ENCODE data around the gene ALDH7A1.
"Not testable (repeated sequence)": the region's sequence is repeated elsewhere in the genome, so short reads cannot be mapped to it uniquely, and the experiment has no call there.

Gene ALDH7A1

GRCh38 chr5:126594748-126595485 is at the start of gene ALDH7A1:
Gene ALDH7A1 (minus strand): TSS chr5:126595219. CDS start chr5:126595198, 21 bp downstream.
- DNase-seq: peak; percentile 58

DNA sequence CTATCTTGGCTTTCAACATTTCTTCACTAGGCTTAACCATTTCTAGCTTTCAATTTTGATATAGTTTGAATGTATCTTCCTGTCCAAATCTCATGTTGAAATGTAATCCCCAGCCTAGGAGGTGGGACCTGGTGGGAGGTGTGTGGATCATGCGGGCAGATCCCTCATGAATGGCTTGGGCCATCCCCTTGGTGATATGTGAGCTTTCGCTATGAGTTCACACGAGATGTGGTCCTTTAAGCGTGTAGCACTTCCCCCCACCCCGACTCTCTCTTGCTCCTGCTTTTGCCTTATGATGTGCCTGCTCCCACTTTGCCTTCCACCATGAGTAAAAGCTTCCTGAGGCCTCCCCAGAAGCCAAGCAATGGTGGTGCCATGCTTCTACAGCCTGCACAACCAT is 46.4 kb upstream of the ALDH7A1 start:
- DNase-seq: no peak

DNA sequence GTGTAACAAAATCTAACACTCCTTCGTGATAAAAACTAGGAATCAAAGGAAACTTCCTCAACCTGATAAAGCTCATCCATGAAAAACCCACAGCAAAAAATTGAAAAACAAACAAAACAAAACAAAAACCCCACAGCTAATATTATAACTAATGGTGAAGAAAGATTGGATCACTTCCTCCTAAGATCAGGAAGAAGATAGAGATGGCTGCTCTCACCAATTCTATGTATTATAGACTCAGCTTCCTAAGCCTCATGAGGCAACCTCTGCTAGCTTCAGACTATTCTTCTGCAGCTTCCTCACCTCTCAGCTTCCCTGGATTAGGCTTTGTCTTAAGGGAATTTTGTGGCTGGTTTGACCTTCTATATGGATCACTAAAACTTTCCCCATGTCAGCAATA is 45.8 kb upstream of the ALDH7A1 start:
- DNase-seq: no peak

- DNase-seq: no peak
Measured at GRCh38 chr5:126636956-126637355, 41.9 kb upstream of the ALDH7A1 start.

DNA sequence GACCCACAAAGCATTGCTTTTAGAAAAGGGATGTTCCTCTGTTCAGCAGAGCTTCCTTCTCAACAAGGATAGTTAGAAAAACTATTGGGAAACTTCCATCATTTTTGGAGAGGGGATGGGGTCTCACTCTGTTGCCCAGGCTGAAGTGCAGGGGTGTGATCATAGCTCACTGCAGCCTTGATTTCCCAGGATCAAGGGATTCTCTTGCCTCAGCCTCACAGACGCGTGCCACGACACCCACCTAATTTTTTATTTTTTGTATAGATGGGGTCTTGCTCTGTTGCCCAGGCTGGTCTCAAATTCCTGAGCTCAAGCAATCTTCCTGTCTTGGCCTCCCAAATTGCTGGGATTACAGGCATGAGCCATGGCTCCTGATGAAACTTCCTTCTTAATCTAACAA is 40.6 kb upstream of the ALDH7A1 start:
- no peak for DNase-seq

DNA sequence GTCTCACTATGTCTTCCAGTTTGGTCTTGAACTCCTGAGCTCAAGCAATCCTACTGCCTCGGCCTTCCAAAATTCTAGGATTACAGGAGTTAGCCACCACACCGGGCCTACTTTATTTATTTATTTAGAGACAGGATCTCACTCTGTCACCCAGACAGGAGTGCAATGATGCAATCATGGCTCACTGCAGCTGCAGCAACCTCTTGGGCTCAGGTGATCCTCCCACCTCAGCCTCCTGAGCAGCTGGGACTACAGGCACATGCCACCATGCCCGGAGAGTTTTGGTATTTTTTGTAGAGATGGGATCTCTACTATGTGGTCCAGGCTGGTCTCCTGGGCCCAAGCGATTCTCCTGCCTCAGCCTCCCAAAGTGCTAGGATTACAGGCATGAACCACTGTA is 38.5 kb upstream of the ALDH7A1 start:
- no peak for DNase-seq

DNA sequence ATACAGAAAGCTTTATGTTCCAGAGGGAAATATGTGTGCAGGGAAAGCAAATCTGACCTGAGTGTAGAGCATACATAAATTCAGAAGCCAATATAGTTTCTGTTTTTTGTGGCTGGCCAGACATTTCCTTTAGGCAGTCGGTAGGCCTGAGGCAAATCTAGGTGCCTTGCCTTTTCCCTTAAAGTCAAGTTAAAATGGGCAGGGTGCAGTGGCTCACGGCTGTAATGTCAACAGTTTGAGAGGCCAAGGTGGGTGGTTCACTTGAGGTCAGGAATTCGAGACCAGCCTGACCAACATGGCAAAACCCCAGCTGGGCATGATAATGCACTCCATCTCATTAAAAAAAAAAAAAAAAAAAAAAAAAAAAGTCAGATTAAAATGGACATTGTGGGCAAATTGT is 36.9 kb upstream of the ALDH7A1 start:
- DNase-seq: no peak

GRCh38 chr5:126628102-126628501 is 33.1 kb upstream of the ALDH7A1 start:
- DNase-seq: no peak

DNA sequence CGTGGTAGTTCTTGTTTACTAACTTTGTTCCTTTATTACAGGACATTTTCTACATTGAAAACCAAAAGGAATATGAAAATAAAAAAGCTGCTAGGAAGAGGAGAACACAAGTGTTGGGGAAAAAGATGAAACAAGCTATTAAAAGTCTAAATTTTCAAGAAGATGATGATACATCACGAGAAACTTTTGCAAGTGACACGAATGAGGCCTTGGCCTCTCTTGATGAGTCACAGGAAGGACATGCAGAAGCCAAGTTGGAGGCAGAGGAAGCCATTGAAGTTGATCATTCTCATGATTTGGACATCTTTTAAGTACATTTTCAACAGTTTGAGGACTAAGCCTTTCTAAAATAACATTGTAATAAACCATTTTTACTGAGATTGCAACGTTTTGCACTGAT is 29.5 kb upstream of the ALDH7A1 start:
- DNase-seq: no peak

DNA sequence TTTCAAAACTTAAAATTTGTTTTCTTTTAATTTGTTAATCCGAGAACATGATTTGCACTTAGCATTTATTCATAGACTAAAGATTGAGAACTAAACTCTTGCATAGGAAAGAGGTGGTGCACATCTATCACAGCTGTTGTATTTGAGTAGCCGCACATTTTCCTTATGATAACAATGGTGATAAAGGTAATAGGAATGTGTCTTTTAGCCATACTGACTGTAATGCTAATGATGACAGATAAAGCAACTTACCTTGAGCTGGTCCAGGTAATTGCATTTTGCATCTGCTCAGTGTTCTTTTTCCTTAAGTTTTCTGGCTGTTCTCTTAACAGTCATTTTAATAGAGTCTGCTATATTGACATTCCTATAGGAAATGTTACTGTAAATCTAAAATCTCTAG is 24.8 kb upstream of the ALDH7A1 start:
- no peak for DNase-seq

- not testable (repeated sequence) for DNase-seq
Measured at GRCh38 chr5:126617603-126618002, 22.6 kb upstream of the ALDH7A1 start.

DNA sequence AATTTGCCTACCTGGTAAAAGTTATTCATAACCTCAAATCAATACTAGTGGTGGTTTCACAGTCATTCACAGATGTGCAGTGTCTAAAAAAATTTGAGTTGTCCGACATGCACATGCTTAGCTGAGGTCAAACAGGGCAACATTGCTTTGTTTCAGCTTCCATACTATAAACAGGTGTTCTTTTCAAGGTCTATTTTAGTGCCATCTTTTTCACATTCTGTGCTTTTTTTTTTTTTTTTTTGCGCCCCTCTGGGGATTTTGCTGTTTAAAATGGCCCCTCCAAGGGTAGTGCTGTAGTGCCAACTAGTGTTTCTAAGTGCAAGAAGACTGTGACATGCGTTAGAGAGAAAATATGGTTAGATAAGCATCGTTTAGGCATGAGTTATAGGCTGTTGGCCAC is 20.3 kb upstream of the ALDH7A1 start:
- no peak for DNase-seq

DNA sequence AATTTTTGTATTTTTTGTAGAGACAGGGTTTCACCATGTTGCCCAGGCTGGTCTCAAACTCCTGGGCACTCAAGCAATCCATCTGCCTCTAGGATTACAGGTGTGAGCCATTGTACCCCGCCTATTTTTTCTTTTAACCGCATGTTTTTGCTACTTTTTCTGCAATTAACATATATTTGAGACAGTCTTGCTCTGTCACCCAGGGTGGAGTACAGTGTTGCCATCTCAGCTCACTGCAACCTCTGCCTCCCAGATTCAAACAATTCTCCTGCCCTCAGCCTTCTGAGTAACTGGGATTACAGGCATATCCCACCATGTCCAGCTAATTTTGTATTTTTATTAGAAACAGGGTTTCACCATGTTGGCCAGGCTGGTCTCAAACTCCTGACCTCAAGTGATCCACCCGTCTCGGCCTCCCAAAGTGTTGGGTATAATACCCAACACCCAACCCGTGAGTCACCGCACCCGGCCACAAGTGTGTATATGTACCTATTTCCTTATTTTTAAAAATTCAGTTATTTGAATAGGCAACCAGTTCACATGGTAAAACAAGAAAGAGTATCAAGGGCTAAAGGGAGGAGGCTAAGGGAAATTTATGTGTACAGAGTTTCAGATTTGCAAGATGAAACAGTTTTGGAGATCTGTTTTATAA is 19.0 kb upstream of the ALDH7A1 start:
- no peak for DNase-seq

- no peak for DNase-seq
Measured at GRCh38 chr5:126610616-126611015, 15.6 kb upstream of the ALDH7A1 start.

- no peak for DNase-seq
Measured at GRCh38 chr5:126610160-126610559, 15.1 kb upstream of the ALDH7A1 start.

GRCh38 chr5:126605525-126605924 is 10.5 kb upstream of the ALDH7A1 start:
- no peak for DNase-seq

DNA sequence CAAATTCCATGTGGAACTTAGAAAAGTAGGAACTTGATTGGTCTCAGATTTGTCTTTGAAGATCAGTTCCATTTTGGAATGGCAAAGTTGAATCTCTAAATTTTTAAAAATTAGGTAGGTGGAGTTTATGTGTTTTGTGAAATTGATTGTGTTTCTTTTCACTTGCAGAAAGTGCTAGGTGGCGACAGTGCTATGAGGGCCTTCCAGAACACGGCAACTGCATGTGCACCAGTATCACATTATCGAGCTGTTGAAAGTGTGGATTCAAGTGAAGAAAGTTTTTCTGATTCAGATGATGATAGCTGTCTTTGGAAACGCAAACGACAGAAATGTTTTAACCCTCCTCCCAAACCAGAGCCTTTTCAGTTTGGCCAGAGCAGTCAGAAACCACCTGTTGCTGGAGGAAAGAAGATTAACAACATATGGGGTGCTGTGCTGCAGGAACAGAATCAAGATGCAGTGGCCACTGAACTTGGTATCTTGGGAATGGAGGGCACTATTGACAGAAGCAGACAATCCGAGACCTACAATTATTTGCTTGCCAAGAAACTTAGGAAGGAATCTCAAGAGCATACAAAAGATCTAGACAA is 8.5 kb upstream of the ALDH7A1 start:
- DNase-seq: no peak

DNA sequence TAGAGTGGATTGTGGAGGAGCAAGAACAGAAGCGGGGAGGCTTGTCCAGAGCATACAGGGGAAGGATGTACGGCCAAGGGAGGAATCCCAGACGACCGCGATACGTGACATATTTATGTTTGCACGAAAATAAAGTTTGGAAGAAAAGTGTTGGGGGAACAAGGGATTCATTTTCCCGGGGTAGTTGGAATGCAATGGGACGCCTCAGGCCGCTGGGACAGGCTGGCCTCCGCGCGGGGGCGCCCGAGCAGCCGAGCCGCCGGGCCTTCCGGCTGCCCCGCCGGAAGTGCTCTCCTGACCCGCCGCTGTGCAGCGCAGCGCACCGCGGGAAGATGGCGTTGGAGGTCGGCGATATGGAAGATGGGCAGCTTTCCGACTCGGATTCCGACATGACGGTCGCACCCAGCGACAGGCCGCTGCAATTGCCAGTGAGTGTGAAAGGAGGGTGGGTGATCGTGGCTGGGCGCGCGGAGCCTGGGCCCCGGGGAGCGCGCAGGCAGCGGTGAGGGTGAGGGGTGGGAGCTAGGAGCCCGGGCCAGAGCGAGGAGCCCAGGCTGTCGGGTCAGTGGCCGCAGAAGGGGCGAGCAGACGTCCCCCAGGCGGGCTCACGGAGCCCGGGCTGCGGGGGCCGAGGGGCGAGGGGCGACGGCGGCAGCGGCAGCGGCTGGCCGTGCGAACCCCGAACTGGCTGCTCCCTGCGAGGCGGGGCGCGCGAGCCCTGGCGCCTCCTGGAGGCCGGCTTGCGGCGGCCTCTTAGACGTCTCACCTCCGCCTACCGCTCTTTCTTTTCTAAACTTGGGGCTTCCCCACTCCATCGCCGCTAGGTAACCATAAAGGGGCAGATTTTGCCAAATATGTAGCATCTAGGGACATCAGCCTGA is 5.9 kb upstream of the ALDH7A1 start, which contains the start of gene PHAX:
Gene PHAX (plus strand): TSS at position 317 of the 881 bp plus-strand sequence. CDS start 16 bp downstream, at position 333.
- DNase-seq: peak; percentile 25

DNA sequence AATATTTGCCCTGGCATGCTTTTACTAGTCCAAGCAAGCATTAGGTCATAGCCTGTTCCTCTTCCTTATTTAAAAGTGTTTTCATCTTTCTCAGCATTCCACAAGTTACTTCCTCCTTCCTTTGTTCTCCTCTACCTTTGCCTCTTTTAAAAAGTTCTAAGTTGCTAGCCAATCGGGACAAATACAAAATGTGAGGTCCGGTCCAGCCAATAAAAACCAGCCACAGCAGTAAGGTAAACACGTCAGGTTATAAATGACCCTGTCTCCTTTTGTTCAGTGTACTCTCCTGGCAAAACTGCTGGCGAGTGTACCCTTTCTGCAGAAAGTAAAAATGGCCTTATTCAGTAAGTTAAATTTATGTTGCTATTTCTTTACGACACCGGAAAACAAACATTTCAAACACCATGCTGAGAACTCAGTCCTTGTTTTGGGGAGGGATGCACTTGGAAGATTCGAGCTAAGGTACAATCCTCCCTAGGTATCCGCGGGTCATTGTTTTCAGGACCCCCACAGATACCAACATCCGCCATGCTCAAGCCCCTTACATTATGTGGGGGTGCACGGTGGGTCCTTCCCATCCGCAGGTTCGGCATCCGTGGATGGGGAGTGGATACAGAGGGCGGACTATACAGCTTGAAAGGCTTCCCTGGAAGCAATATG is 5.1 kb upstream of the ALDH7A1 start:
- DNase-seq: not testable (repeated sequence)

GRCh38 chr5:126599499-126599898 is 4.5 kb upstream of the ALDH7A1 start:
- no peak for DNase-seq

- DNase-seq: no peak
Measured at GRCh38 chr5:126597156-126597555, 2.1 kb upstream of the ALDH7A1 start.

DNA sequence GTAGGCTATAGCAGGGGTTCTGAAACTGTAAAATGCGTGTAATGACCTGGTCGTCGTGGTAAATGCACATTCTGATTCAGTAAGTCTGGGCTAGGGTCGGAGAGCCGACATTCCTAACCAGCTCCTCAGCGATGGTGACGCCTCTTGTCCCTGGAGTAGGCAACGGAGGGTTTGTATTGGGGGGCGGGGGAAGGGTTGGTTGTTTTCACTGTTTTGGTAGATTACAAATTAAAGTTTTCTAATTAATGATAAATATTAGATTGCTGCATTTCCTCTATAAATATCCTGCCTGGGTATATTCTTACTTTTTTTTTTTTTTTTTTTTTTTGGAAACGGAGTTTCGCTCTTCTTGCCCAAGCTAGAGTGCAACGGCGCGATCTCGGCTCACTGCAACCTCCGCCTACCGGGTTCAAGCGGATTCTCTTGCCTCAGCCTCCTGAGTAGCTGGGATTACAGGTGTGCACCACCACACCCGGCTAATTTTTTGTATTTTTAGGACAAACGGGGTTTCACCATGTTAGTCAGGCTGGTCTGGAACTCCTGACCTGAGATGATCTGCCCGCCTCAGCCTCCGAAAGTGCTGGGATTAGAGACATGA is 566 bp upstream of the ALDH7A1 start:
- DNase-seq: no peak
